Pancreas (tissue), 10 donors: ENCODE measurements around the gene ZNF322. TPM values are rescaled to one million over a fixed set of nuclear protein-coding genes. Genes with fewer than 3 reads are reported as not detected.
"Not testable (repeated sequence)": the region's sequence is repeated elsewhere in the genome, so short reads cannot be mapped to it uniquely, and the experiment has no call there.

Source experiments
- ATAC-seq, 4 donors: fragments of 200-7000 bp; cut with Tn5 transposase; one replicate each; pipeline versions ENCODE4 v1.8.0 to v1.9.1; 2020; ENCODE audit warnings: mild to moderate bottlenecking in 4 of 4, moderate library complexity in 4 of 4
- DNase-seq, 6 donors: peaks; one replicate each; pipeline ENCODE4 v3.0.0-alpha.2; 2020
- FAIRE-seq: peaks from 2 replicates; lab custom pipeline; 2012; peaks lifted over from hg19 to GRCh38; lab: Jason Lieb, UNC
- H3K27ac ChIP-seq, 4 donors: fragments of 200-600 bp; sonication (generic); 1 replicate in 3 of 4; 2 replicates in 1 of 4; pipeline versions ENCODE4 v1.5.0 to v1.8.0; 2020
- H3K27me3 ChIP-seq, 4 donors: fragments of 200-600 bp; one replicate each; pipeline ENCODE4 v1.8.0; 2021
- H3K36me3 ChIP-seq, 3 donors: fragments of 200-600 bp; sonication (generic) in 1 of 3; one replicate each; pipeline versions ENCODE4 v1.5.0 to v1.8.0; 2020 to 2021
- H3K4me1 ChIP-seq, 3 donors: fragments of 200-600 bp; one replicate each; pipeline ENCODE4 v1.8.0; 2021
- H3K4me3 ChIP-seq, 4 donors: fragments of 200-600 bp; sonication (generic) in 2 of 4; one replicate each; pipeline versions ENCODE4 v1.5.0 to v1.8.0; 2020 to 2021
- H3K9me3 ChIP-seq, 4 donors: fragments of 200-600 bp; one replicate each; pipeline ENCODE4 v1.8.0; 2021
- WGBS, 2 donors: extraction: QIAGEN DNeasy Blood & Tissue Kit; methylation state at CpG; one replicate each; pipeline ENCODE4 v1.1.7; 2013; 5-methylcytosine and 5-hydroxymethylcytosine counted together
- intact Hi-C, 3 donors: fragments of 100-400 bp; cut with DNase I; formaldehyde crosslinking; loops; one replicate each; pipeline versions ENCODE4 v1.11.1 to v1.14.2; 2022
- polyA plus RNA-seq, 2 donors: library from polyadenylated mRNA; stranded (reverse); fragments of 200-250 nt; gene quantifications; one replicate each; pipeline ENCODE4 v1.2.3, GENCODE V29; 2013
- total RNA-seq, 6 donors: library from RNA; stranded (reverse); fragmentation: NEBNext Ultra II Directional in 4 of 6; extraction: Animal tissue kit (Norgen Biotek cat#: 25700) in 4 of 6; gene quantifications; one replicate each; pipeline versions ENCODE4 v1.2.1 to v1.2.4, GENCODE V29; 2021 to 2023
- TF ChIP-seq, protein P1 (sequence below), 4 donors: fragments of 200-600 bp; sonication (generic) in 3 of 4; IDR thresholded peaks; one replicate each; pipeline versions ENCODE4 v1.5.0 to v1.8.0; 2021; ENCODE audit warnings: antibody characterized with exemption in 4 of 4
- donor health status: healthy with polysubstance abuse.
- donor health status: DM: no; HTN: no; CAD: no; lungs with moderate emphysema.
- donor health status: DM: no; HTN: no; CAD: no.
- donor health status: control.
- donor health status: control.
- donor health status: Bipolar disorder and iron deficiency.
- donor health status: DM: yes; HTN: yes; CAD: no.
- donor health status: DM: no; HTN: no; CAD: no.
- donor health status: DM: no; HTN: no; CAD: no.
- donor health status: DM: yes; HTN: yes; CAD: no.

Gene ZNF322, protein sequence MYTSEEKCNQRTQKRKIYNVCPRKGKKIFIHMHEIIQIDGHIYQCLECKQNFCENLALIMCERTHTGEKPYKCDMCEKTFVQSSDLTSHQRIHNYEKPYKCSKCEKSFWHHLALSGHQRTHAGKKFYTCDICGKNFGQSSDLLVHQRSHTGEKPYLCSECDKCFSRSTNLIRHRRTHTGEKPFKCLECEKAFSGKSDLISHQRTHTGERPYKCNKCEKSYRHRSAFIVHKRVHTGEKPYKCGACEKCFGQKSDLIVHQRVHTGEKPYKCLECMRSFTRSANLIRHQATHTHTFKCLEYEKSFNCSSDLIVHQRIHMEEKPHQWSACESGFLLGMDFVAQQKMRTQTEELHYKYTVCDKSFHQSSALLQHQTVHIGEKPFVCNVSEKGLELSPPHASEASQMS
- total RNA-seq (10 to 100 TPM in 3 of 6 donors, 1 to 10 TPM in 3; 6.1 to 17.0 (median 9.2) TPM), polyA plus RNA-seq (1 to 10 TPM; 3.7 to 6.2 TPM)

DNA sequence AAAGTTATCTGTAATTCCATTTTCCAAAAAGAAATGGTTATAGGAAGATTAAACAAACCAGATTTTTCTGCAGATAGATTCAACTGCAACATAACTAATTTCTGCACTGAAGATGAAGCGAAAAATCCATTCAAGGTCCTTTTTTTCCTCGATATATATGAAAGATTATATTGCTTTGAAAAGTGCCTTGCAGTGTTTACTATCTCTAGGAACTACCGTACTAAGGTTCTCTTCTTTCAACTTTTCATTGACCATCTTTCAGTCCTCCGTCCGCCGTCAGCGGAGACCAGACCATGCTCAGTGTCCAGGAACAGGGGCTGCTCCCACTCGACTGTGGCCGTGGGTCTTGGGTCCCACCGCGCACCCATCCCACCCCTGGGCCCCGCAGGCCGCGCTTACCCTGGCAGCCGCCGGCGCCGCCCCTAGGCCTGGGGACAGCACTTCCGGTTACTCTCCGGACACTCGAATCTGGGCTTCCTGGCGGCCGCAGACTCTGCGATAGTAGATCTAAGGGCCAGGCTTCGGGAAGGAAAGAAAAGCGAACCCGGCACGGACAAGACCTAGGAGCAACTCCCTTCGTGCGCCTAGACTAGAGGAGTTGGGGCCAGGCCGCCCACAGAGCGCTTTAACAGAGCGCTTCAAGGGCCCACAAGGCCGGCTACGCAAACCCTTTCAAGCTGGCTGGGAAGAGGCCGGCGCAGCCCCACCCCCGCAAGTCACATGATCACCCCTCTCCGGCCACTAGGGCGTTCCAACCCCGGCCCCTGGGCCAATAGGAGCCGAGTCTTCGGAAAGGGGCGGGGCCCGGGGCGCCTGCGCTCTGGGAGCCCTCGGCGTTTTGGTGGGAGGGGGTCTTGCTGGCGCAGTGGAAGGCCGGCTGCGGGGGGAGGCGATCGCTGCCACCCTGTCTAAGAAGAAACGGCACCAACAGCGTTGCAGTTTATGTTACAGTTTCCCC, at the start of gene ZNF322:
ZNF322 (minus strand) TSS at position 705 of the 958 bp plus-strand sequence. CDS start 21,193 bp downstream, outside the sequence.
- TF ChIP-seq, protein P1, sequence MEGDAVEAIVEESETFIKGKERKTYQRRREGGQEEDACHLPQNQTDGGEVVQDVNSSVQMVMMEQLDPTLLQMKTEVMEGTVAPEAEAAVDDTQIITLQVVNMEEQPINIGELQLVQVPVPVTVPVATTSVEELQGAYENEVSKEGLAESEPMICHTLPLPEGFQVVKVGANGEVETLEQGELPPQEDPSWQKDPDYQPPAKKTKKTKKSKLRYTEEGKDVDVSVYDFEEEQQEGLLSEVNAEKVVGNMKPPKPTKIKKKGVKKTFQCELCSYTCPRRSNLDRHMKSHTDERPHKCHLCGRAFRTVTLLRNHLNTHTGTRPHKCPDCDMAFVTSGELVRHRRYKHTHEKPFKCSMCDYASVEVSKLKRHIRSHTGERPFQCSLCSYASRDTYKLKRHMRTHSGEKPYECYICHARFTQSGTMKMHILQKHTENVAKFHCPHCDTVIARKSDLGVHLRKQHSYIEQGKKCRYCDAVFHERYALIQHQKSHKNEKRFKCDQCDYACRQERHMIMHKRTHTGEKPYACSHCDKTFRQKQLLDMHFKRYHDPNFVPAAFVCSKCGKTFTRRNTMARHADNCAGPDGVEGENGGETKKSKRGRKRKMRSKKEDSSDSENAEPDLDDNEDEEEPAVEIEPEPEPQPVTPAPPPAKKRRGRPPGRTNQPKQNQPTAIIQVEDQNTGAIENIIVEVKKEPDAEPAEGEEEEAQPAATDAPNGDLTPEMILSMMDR (IDR thresholded peaks at IDR 0.05): no peak
- ATAC-seq (peak; percentile 99 to 100 (median 100)), FAIRE-seq (peak; percentile 34), DNase-seq (peak; percentile 92 to 97 (median 94))
- H3K27me3 ChIP-seq: no peaks in the 10 kb centered on the region
- H3K9me3 ChIP-seq: no peaks in the 10 kb centered on the region
- peak within 1 kb of the TSS; percentile 40 to 68 (median 66) for H3K4me3 ChIP-seq
- no peaks in the 10 kb centered on the region for H3K36me3 ChIP-seq
- peak within 1 kb of the TSS; percentile 58 to 76 (median 66) for H3K27ac ChIP-seq
- peaks cover 0 to 13% (median 11%) of the 10 kb centered on the region in 3 donors for H3K4me1 ChIP-seq
- intact Hi-C loops: no loop called here
- WGBS, 2 donors: 0 to 6% methylated on average over 49 to 54 of the region's 56 CpGs

DNA sequence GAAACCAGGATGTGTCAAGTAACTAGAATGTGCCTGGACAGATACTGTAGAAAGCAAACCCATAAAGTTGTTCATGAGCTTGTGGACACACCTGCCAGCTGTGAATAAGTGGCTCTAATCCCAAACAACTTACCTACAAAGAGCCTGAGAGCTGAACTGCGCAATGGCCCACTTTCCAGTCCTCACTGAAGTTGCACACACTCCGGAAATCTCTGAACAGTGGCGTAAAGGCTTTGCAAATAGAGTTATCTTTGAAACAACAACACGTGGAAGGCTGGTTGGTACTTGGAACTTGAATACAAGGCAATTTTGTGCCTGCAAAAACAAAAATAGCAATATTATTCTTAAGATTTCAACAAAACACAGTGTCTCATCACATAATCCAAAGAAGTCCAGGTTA, 46.2 kb upstream of the ZNF322 start:
- intact Hi-C loops, H3K4me3 ChIP-seq, H3K4me1 ChIP-seq, DNase-seq, H3K36me3 ChIP-seq, H3K9me3 ChIP-seq, H3K27me3 ChIP-seq, ATAC-seq, FAIRE-seq, H3K27ac ChIP-seq: not testable (repeated sequence)
- WGBS, 2 donors: no CpG with 5 or more reads among the region's 4 CpGs

DNA sequence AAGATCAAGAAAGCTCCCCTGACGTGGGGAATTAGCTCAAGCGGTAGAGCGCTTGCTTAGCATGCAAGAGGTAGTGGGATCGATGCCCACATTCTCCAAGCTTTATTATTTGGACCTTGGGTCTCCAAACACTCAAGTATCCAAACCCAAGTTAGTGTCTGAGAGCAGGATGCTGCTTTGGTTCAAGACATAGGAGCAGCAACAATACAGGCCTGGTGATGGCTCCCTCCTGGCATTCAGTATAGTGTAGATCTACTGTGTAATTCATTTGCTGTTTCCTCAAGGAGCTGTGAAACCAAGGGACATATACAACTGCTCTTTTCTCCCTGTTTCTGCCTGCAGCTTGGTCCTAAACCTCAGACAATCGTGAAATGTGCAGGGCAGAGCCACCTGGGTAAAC, 45.8 kb upstream of the ZNF322 start:
- H3K4me3 ChIP-seq, DNase-seq, FAIRE-seq, ATAC-seq, H3K4me1 ChIP-seq, H3K9me3 ChIP-seq, H3K36me3 ChIP-seq, H3K27ac ChIP-seq, H3K27me3 ChIP-seq, intact Hi-C loops: not testable (repeated sequence)
- no CpG with 5 or more reads among the region's 5 CpGs for WGBS, 2 donors

DNA sequence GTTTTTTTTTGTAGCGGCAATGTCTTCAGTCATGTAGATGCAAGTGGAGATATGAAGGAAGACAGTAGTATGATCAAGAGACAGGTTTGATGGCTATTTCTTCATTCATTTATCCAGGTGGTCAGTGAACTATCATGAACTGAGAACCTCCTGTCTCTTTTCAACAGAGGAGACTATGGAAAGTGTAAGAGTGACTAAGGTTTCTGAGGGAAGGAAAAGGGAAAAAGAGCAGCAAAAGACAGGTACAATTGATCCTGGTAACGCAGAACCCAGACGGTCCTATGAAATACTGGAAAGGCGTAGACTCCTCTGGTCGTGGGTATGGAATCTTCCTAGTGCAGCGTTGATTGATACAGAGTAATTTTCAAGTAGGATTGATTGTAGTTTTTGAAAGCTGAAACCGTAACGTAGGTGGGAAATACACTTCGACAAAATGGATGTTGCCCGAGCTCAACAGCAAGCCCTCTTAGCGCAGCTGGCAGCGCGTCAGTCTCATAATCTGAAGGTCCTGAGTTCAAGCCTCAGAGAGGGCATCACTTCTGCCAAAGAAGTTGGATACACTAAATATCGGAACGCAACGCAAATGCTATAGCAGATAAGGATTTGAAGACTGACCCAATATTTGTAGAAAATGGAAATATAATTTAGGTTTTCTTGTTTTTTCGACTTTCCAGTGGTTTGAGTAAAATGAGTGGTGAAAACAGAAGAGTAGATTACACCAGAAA, 41.6 kb upstream of the ZNF322 start:
- DNase-seq, H3K36me3 ChIP-seq, intact Hi-C loops, H3K4me1 ChIP-seq, H3K27me3 ChIP-seq, FAIRE-seq, ATAC-seq, H3K27ac ChIP-seq, H3K9me3 ChIP-seq, H3K4me3 ChIP-seq: not testable (repeated sequence)
- WGBS, 2 donors: no CpG with 5 or more reads among the region's 17 CpGs

DNA sequence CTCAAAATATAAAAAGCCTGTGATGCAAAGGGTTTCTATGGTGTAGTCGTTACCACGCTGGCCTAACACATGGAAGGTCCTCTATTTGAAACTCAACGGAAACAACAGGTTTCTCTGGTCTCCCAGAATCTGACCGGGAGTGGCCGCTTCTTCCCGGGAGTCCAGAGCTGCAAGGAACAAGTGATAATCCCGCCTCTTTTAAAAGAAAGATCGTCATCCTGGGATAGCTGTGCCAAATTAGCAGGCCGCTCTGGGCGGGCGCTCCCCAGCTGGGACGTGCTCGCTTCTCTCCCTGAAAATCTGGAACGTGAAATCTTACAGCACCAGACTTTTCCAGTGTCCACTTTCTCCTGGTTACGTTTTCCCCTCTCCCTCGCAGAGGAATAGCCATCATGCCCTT, 38.0 kb upstream of the ZNF322 start:
- ATAC-seq, DNase-seq, H3K9me3 ChIP-seq, H3K36me3 ChIP-seq, intact Hi-C loops, H3K27me3 ChIP-seq, H3K4me3 ChIP-seq, FAIRE-seq, H3K4me1 ChIP-seq, H3K27ac ChIP-seq: not testable (repeated sequence)
- no CpG with 5 or more reads among the region's 16 CpGs for WGBS, 2 donors

DNA sequence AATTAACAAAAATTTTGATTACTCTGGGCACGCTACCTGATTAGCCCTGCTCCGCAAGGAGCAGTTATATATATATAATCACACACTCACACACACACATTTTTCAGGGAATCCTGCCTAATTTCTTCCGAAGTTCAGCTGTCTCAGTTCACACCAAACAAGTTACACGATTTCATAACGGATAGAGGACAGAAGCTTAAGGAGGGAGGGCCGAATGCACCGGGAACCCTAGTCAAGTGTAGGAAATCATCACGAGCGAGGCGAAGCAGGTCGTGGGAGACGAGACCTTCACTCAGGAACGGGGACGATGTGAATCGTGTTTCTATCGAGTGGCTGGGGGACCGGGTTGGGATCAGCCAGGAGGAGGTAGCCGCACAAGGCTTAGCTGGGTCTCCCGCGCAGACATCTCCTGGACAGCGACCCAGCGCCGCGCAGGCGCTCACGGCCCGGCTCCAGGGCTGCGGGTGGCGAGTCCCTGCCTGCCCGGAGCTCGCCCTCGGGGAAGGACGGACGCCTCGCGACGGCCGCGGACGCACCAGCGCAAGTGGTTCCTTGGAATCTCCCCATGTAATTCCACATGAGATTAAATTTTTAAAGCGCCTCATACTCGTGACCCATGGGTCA, 29.9 kb upstream of the ZNF322 start:
- H3K9me3 ChIP-seq, H3K4me1 ChIP-seq, H3K36me3 ChIP-seq, FAIRE-seq, H3K27me3 ChIP-seq, H3K4me3 ChIP-seq, DNase-seq, H3K27ac ChIP-seq, intact Hi-C loops: not testable (repeated sequence)
- ATAC-seq: peak; percentile 55 to 93 (median 74)
- no CpG with 5 or more reads among the region's 43 CpGs for WGBS, 2 donors

DNA sequence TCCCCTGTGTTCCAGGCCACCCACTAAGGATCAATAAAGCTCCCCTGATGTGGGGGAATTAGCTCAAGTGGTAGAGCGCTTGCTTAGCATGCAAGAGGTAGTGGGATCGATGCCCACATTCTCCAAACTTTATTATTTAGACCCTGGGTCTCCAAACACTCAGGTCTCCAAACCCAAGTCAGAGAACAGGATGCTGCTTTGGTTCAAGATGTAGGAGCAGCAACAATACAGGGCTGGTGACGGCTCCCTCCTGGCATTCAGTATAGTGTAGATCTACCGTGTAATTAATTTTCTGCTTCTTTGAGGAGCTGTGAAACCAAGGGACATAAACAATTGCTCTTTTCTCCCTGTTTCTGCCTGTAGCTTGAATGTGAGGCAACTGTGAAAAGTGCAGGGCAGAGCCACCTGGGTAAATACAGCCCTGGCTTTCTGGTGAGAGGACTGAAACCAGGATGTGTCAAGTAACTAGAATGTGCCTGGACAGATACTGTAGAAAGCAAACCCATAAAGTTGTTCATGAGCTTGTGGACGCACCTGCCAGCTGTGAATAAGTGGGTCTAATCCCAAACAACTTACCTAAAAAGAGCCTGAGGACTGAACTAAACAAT, 23.0 kb upstream of the ZNF322 start:
- intact Hi-C loops, H3K4me1 ChIP-seq, H3K27me3 ChIP-seq, H3K36me3 ChIP-seq, H3K27ac ChIP-seq, DNase-seq, H3K4me3 ChIP-seq, FAIRE-seq, H3K9me3 ChIP-seq: not testable (repeated sequence)
- peak in 2 of 4 donors; percentile 66 to 87 for ATAC-seq
- 40% methylated on average over 1 of the region's 5 CpGs; no CpG with 5 or more reads in 1 of the 2 donors for WGBS, 2 donors

DNA sequence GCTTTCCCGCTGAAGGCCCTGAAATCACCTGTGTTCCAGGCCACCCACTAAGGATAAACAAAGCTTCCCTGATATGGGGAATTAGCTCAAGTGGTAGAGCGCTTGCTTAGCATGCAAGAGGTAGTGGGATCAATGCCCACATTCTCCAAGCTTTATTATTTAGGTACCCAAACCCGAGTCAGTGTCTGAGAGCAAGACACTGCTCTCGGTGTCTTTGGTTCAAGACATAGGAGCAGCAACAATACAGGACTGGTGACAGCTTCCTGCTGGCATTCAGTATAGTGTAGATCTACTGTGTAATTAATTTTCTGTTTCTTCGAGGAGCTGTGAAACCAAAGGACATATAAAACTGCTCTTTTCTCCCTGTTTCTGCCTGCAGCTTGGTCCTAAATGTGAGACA, 13.7 kb upstream of the ZNF322 start:
- H3K27ac ChIP-seq, H3K36me3 ChIP-seq, H3K9me3 ChIP-seq, H3K27me3 ChIP-seq, FAIRE-seq, ATAC-seq, H3K4me1 ChIP-seq, DNase-seq, H3K4me3 ChIP-seq, intact Hi-C loops: not testable (repeated sequence)
- no CpG with 5 or more reads among the region's 5 CpGs for WGBS, 2 donors

DNA sequence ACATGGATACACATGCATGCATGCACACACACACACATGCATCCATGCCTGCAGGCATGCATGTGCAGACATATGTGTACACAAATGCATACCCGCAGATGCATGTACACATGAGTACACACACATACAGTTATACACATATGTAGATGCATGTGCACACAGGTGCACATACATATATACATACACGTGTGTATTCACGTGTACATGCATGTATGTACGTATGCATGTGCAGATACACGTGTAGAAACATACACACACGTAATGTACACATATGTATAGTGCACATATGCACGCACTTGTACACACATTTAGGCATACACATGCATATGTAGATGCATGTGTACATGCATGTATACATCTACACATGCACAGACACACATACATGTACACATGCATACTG, 11.0 kb upstream of the ZNF322 start:
- DNase-seq, H3K9me3 ChIP-seq, FAIRE-seq, H3K36me3 ChIP-seq, H3K4me3 ChIP-seq, H3K4me1 ChIP-seq, H3K27ac ChIP-seq, H3K27me3 ChIP-seq, ATAC-seq, intact Hi-C loops: not testable (repeated sequence)
- WGBS, 2 donors: 54 to 64% methylated on average over 7 of the region's 7 CpGs
